ENCODE measurements around the gene ATOH7. TPM values are rescaled to one million over a fixed set of nuclear protein-coding genes. Genes with fewer than 3 reads are reported as not detected.

The ATOH7 gene
- total and polyA plus RNA-seq, 2 of the 4 experiments (the other 2 are of a cell fraction): 0.05 TPM; not detected in 1

GRCh38 chr10:68184546-68184945 lies 47.4 kb downstream of the ATOH7 start:
- Histone ChIP-seq H3K4me3 (ENCODE audit: insufficient read depth, low read depth, low read length) (no peak overlapping the region), H2BK20ac (ENCODE audit: low read depth, low read length) (no peak overlapping the region), H3K79me1 (ENCODE audit: low read depth in 1 of 2, low read length in 2 of 2) (no peaks in the 10 kb centered on the region), H3K27ac (ENCODE audit: insufficient read depth, low read length) (no peak overlapping the region), H2AFZ (replicated peaks; ENCODE audit: low read length, poor library complexity) (peak overlapping the region; percentile 78), H2BK5ac (ENCODE audit: low read depth, low read length, poor library complexity, severe bottlenecking) (no peak overlapping the region), H3K18ac (ENCODE audit: low read depth, low read length) (no peak overlapping the region), H4K5ac (ENCODE audit: low read depth, low read length) (no peak overlapping the region), H2BK15ac (ENCODE audit: low read depth, low read length) (no peak overlapping the region), H3K23ac (ENCODE audit: low read depth, low read length) (no peak overlapping the region), H3K56ac (ENCODE audit: extremely low read depth, insufficient read depth, low read length) (no peak overlapping the region), H2AK5ac (ENCODE audit: low read depth, low read length) (no peak overlapping the region), H2AK9ac (replicated peaks; ENCODE audit: low read depth, low read length, poor library complexity) (no peak overlapping the region), H2BK120ac (ENCODE audit: low read depth, low read length) (no peak overlapping the region), H3K4ac (ENCODE audit: low read depth, low read length) (no peak overlapping the region), H3K14ac (replicated peaks; ENCODE audit: low read depth, low read length) (0 out of 2 replicates have a peak overlapping the region, but pooled peaks have one; percentile 41), H4K91ac (ENCODE audit: insufficient read depth, low read depth, low read length) (no peak overlapping the region), H4K8ac (ENCODE audit: low read depth in 2 of 2, low read length in 2 of 2) (no peak overlapping the region), H3K9me3 (ENCODE audit: control insufficient read depth, insufficient read depth, low read length) (no peaks in the 10 kb centered on the region), H3K9me1 (ENCODE audit: insufficient read depth, low read length) (no peaks in the 10 kb centered on the region; the same call in 1 of the 2 replicates), H3K4me2 (ENCODE audit: low read depth, low read length) (no peak overlapping the region), H3K4me1 (ENCODE audit: control insufficient read depth, insufficient read depth, low read length) (no peaks in the 10 kb centered on the region), H3K27me3 (ENCODE audit: control insufficient read depth, insufficient read depth, low read length) (no peaks in the 10 kb centered on the region), H4K20me1 (ENCODE audit: insufficient read depth, low read length) (no peaks in the 10 kb centered on the region), H3K36me3 (ENCODE audit: control insufficient read depth, insufficient read depth, low read length) (no peaks in the 10 kb centered on the region), H3K9ac (ENCODE audit: low read depth, low read length) (no peak overlapping the region)
- ChIA-PET CTCF (no interaction called here), POLR2A (ENCODE audit: unreplicated experiment) (no interaction called here)
- in situ Hi-C loops (cut with MboI; ENCODE audit: low sequenced_read_pairs): loop anchor here (25.0 kb wide), 1 partner anchor 322 kb away; no protein-coding TSS in a partner anchor
- dilution Hi-C loops (cut with HindIII; ENCODE audit: low sequenced_read_pairs, unreplicated experiment): no loop called here
- TF ChIP-seq MAFK (IDR thresholded peaks at IDR 0.05; ENCODE audit: low read depth, low read length) (no peak), MAZ (IDR thresholded peaks at IDR 0.05; ENCODE audit: borderline replicate concordance, low read depth, low read length) (no peak), RCOR1 (IDR thresholded peaks at IDR 0.05; ENCODE audit: insufficient replicate concordance, low read length) (no peak), USF2 (IDR thresholded peaks at IDR 0.05; ENCODE audit: low read depth, low read length) (no peak), CEBPB (IDR thresholded peaks at IDR 0.05; ENCODE audit: low read depth, low read length) (no peak), SMC3 (IDR thresholded peaks at IDR 0.05; ENCODE audit: low read depth, low read length) (no peak), ELK1 (IDR thresholded peaks at IDR 0.05; ENCODE audit: borderline replicate concordance, low read depth, low read length) (no peak), FOS (IDR thresholded peaks at IDR 0.05; ENCODE audit: low read depth, low read length) (no peak), POLR2A (IDR thresholded peaks at IDR 0.05; ENCODE audit: low read depth, low read length) (no peak), CTCF (conservative IDR thresholded peaks at IDR 0.05; ENCODE audit: low read depth, low read length) (no peak), RFX5 (IDR thresholded peaks at IDR 0.05; ENCODE audit: low read depth, low read length) (no peak), MXI1 (IDR thresholded peaks at IDR 0.05; ENCODE audit: borderline replicate concordance, low read depth, low read length) (no peak), CHD1 (IDR thresholded peaks at IDR 0.05; ENCODE audit: low read depth, low read length) (no peak), BHLHE40 (IDR thresholded peaks at IDR 0.05; ENCODE audit: low read depth, low read length) (no peak)
- intact Hi-C loops (cut with micrococcal nuclease): no loop called here
- DNase-seq: no peak
- no TSS peak for BruUV-seq (replicated peaks)
- ATAC-seq (ENCODE audit: low read depth): no peak
- WGBS, 2 experiments (ENCODE audit: extremely low coverage in 2 of 2, insufficient read length in 1 of 2): 89% methylated on average over 3 of the region's 7 CpGs; no CpG with 5 or more reads in 1 of the 2 experiments

Measured in IMR-90 (cell line).